ENCODE results near the gene TCP1. TPM values are rescaled to one million over a fixed set of nuclear protein-coding genes. Genes with fewer than 3 reads are reported as not detected.
A peak's percentile ranks its signal among the peaks of the same experiment; 100 is the strongest.

The TCP1 gene
- total and polyA plus RNA-seq, 9 of the 15 experiments (the other 6 are each of a cell fraction or from before 2014, with no cell fraction given), result 331 to 801 (median 645) TPM

DNA sequence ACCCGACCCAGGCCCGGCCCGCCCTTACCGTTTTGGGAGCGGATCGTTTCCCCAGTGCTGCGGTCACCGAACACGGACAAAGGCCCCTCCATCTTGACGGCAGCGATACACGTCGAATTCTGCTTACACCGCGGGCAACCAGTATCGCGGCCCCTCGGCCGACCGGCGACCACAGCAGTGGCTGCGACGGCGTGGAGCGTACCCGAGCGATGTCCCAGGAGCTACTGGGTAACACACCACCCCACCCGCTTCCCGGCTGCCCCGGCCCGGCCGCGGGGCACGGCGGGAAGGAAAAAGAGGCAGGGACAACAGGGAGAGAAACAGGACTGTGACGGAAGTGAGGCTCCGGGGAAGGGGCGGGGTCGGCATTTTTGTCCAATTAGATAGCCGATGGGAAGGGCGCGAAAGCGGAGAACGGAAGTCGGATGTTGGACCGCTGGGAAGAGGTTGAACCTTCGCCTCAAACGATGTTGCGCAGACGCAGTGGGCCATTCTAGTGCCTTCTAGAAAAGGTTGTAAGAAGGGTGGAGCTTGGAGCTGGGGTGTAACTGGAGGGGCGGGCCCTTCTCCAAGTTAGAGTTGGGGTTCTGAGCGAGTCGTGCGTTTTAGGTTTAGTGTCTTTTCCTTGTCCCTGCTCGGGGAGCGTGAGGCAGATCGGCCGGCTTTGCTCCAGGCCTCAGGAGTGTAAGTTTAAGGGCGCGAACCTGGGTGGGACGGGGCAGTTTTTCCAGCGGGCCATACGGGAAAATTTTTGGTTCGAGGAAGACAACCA, at the start of gene TCP1 (continued):
- TF ChIP-seq, protein P1, sequence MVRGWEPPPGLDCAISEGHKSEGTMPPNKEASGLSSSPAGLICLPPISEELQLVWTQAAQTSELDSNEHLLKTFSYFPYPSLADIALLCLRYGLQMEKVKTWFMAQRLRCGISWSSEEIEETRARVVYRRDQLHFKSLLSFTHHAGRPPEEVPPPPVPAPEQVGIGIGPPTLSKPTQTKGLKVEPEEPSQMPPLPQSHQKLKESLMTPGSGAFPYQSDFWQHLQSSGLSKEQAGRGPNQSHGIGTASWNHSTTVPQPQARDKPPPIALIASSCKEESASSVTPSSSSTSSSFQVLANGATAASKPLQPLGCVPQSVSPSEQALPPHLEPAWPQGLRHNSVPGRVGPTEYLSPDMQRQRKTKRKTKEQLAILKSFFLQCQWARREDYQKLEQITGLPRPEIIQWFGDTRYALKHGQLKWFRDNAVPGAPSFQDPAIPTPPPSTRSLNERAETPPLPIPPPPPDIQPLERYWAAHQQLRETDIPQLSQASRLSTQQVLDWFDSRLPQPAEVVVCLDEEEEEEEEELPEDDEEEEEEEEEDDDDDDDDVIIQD (CRISPR knock-in tag; IDR thresholded peaks at IDR 0.05), result 0 out of 2 replicates have a peak, but pooled peaks have one; percentile 38
- no peak for TF ChIP-seq GTF2A2 (tag; IDR thresholded peaks at IDR 0.05)
- TF ChIP-seq XRCC5 (IDR thresholded peaks at IDR 0.05; ENCODE audit: low read depth, low read length), result peak; percentile 82; the same call in 1 of the 2 replicates
- TF ChIP-seq SREBF2 (CRISPR knock-in tag; IDR thresholded peaks at IDR 0.05), result 0 out of 2 replicates have a peak, but pooled peaks have one; percentile 20
- no peak for TF ChIP-seq JUNB (CRISPR knock-in tag; conservative IDR thresholded peaks at IDR 0.05)
- no peak for TF ChIP-seq ZNF431 (CRISPR knock-in tag; IDR thresholded peaks at IDR 0.05)
- peak; percentile 79; the same call in 1 of the 2 replicates for TF ChIP-seq OTX1 (CRISPR knock-in tag; IDR thresholded peaks at IDR 0.05)
- TF ChIP-seq CBX8 (IDR thresholded peaks at IDR 0.05; ENCODE audit: borderline replicate concordance, extremely low read depth, low read depth, low read length, poor library complexity, severe bottlenecking), result no peak
- TF ChIP-seq, protein P2, sequence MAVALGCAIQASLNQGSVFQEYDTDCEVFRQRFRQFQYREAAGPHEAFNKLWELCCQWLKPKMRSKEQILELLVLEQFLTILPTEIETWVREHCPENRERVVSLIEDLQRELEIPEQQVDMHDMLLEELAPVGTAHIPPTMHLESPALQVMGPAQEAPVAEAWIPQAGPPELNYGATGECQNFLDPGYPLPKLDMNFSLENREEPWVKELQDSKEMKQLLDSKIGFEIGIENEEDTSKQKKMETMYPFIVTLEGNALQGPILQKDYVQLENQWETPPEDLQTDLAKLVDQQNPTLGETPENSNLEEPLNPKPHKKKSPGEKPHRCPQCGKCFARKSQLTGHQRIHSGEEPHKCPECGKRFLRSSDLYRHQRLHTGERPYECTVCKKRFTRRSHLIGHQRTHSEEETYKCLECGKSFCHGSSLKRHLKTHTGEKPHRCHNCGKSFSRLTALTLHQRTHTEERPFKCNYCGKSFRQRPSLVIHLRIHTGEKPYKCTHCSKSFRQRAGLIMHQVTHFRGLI (CRISPR knock-in tag; IDR thresholded peaks at IDR 0.05), result no peak
- TF ChIP-seq BCOR (IDR thresholded peaks at IDR 0.05), result peak; percentile 71
- no peak; the same call in 1 of the 2 replicates for TF ChIP-seq ZBTB17 (CRISPR knock-in tag; IDR thresholded peaks at IDR 0.05)
- TF ChIP-seq, protein P3, sequence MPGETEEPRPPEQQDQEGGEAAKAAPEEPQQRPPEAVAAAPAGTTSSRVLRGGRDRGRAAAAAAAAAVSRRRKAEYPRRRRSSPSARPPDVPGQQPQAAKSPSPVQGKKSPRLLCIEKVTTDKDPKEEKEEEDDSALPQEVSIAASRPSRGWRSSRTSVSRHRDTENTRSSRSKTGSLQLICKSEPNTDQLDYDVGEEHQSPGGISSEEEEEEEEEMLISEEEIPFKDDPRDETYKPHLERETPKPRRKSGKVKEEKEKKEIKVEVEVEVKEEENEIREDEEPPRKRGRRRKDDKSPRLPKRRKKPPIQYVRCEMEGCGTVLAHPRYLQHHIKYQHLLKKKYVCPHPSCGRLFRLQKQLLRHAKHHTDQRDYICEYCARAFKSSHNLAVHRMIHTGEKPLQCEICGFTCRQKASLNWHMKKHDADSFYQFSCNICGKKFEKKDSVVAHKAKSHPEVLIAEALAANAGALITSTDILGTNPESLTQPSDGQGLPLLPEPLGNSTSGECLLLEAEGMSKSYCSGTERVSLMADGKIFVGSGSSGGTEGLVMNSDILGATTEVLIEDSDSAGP (CRISPR knock-in tag; IDR thresholded peaks at IDR 0.05), result peak; percentile 26; the same call in 1 of the 2 replicates
- TF ChIP-seq MEIS2 (IDR thresholded peaks at IDR 0.05; ENCODE audit: partially characterized antibody), result peak; percentile 85
- TF ChIP-seq, protein P4, sequence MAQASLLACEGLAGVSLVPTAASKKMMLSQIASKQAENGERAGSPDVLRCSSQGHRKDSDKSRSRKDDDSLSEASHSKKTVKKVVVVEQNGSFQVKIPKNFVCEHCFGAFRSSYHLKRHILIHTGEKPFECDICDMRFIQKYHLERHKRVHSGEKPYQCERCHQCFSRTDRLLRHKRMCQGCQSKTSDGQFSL (CRISPR knock-in tag; IDR thresholded peaks at IDR 0.05), result no peak; the same call in 1 of the 2 replicates
- TF ChIP-seq, protein P4 (tag; IDR thresholded peaks at IDR 0.05), result no peak
- TF ChIP-seq, protein P5, sequence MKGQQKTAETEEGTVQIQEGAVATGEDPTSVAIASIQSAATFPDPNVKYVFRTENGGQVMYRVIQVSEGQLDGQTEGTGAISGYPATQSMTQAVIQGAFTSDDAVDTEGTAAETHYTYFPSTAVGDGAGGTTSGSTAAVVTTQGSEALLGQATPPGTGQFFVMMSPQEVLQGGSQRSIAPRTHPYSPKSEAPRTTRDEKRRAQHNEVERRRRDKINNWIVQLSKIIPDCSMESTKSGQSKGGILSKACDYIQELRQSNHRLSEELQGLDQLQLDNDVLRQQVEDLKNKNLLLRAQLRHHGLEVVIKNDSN (CRISPR knock-in tag; IDR thresholded peaks at IDR 0.05), result no peak; the same call in 1 of the 2 replicates
- no peak for TF ChIP-seq HMG20B (CRISPR knock-in tag; IDR thresholded peaks at IDR 0.05)
- 0 out of 2 replicates have a peak, but pooled peaks have one; percentile 20 for TF ChIP-seq ZNF76 (CRISPR knock-in tag; IDR thresholded peaks at IDR 0.05; ENCODE audit: borderline replicate concordance)
- TF ChIP-seq KLF1 (tag; IDR thresholded peaks at IDR 0.05), result no peak
- TF ChIP-seq CREB1 (IDR thresholded peaks at IDR 0.05), result peak; percentile 62
- TF ChIP-seq CREB1 (CRISPR knock-in tag; IDR thresholded peaks at IDR 0.05), result no peak; the same call in 1 of the 2 replicates
- no peak for TF ChIP-seq ZFPM2 (CRISPR knock-in tag; IDR thresholded peaks at IDR 0.05)

All from K562 (cell line).